Neuronal stem cell (in vitro differentiated cells): ENCODE data around the gene SNRNP40.

Experiments
- DNase-seq: peaks from one replicate; pipeline ENCODE4 v3.0.0-alpha.2; 2013; ENCODE audit warnings: low spot score
- H2AFZ ChIP-seq: one replicate; pipeline ENCODE4 v1.6.1; 2013; ENCODE audit warnings: mild to moderate bottlenecking, low read length, inconsistent platforms
- H2AK5ac ChIP-seq: 2 replicates; pipeline ENCODE4 v1.6.1; 2013; ENCODE audit warnings: low read depth, mild to moderate bottlenecking, inconsistent platforms, low read length, moderate library complexity, mixed read lengths
- H2BK120ac ChIP-seq: 2 replicates; pipeline ENCODE4 v1.6.1; 2013; ENCODE audit warnings: low read depth, mild to moderate bottlenecking, inconsistent platforms, low read length, moderate library complexity, mixed read lengths
- H2BK12ac ChIP-seq: one replicate; pipeline ENCODE4 v1.6.1; 2013; ENCODE audit warnings: low read length, inconsistent platforms
- H2BK15ac ChIP-seq: 2 replicates; pipeline ENCODE4 v1.6.1; 2013; ENCODE audit warnings: mild to moderate bottlenecking, low read length, inconsistent platforms, mixed read lengths
- H2BK5ac ChIP-seq: one replicate; pipeline ENCODE4 v1.6.1; 2013; ENCODE audit warnings: inconsistent platforms, mild to moderate bottlenecking, low read length, moderate library complexity
- H3K14ac ChIP-seq: one replicate; pipeline ENCODE4 v1.6.1; 2013; ENCODE audit warnings: low read length, inconsistent platforms
- H3K18ac ChIP-seq: 2 replicates; pipeline ENCODE4 v1.6.1; 2013; ENCODE audit warnings: low read length, inconsistent platforms
- H3K23ac ChIP-seq: 2 replicates; pipeline ENCODE4 v1.6.1; 2013; ENCODE audit warnings: low read depth, mild to moderate bottlenecking, mixed read lengths, low read length, inconsistent platforms; ENCODE audit not compliant: poor library complexity
- H3K27ac ChIP-seq: replicated peaks from 3 replicates; pipeline ENCODE4 v1.5.1; 2013; ENCODE audit warnings: low read length, inconsistent platforms
- H3K27me3 ChIP-seq, 3 experiments: 2 replicates each; pipeline ENCODE4 v1.6.1; 2013; ENCODE audit warnings: low read length in 3 of 3, mild to moderate bottlenecking in 2 of 3, inconsistent platforms in 1 of 3, low read depth in 1 of 3, mixed read lengths in 1 of 3, moderate library complexity in 1 of 3; ENCODE audit not compliant: control insufficient read depth in 3 of 3, insufficient read depth in 3 of 3
- H3K36me3 ChIP-seq, 2 donors: replicated peaks in 1 of 2; 2 replicates each; pipeline ENCODE4 v1.6.1; 2013; ENCODE audit warnings: low read length in 2 of 2; ENCODE audit not compliant: control insufficient read depth in 2 of 2, insufficient read depth in 2 of 2
- H3K4ac ChIP-seq: 2 replicates; pipeline ENCODE4 v1.6.1; 2013; ENCODE audit warnings: inconsistent platforms, mild to moderate bottlenecking, low read length, moderate library complexity
- H3K4me1 ChIP-seq, 2 donors: 1 replicate in 1 of 2; 2 replicates in 1 of 2; pipeline ENCODE4 v1.6.1; 2013; ENCODE audit warnings: low read length in 2 of 2, low read depth in 1 of 2; ENCODE audit not compliant: control insufficient read depth in 2 of 2, insufficient read depth in 1 of 2
- H3K4me2 ChIP-seq: one replicate; pipeline ENCODE4 v1.6.1; 2013; ENCODE audit warnings: mild to moderate bottlenecking, low read length, inconsistent platforms; ENCODE audit not compliant: insufficient read depth, poor library complexity, severe bottlenecking
- H3K4me3 ChIP-seq, 2 donors: 2 replicates each; pipeline ENCODE4 v1.5.1; 2013; ENCODE audit warnings: low read length in 2 of 2, mild to moderate bottlenecking in 2 of 2, inconsistent platforms in 1 of 2, moderate library complexity in 1 of 2
- H3K79me1 ChIP-seq: one replicate; pipeline ENCODE4 v1.6.1; 2013; ENCODE audit warnings: low read depth, mild to moderate bottlenecking, inconsistent platforms, low read length, moderate library complexity
- H3K9ac ChIP-seq: one replicate; pipeline ENCODE4 v1.6.1; 2013; ENCODE audit warnings: mild to moderate bottlenecking, low read depth, low read length, inconsistent platforms; ENCODE audit not compliant: poor library complexity
- H3K9me3 ChIP-seq, 2 donors: replicated peaks in 1 of 2; 2 replicates each; pipeline versions ENCODE3 to v1.6.1; 2013; ENCODE audit warnings: low read length in 2 of 2, mild to moderate bottlenecking in 2 of 2, inconsistent platforms in 1 of 2, low read depth in 1 of 2, mixed read lengths in 1 of 2, moderate library complexity in 1 of 2; ENCODE audit not compliant: control insufficient read depth in 2 of 2, insufficient read depth in 1 of 2
- H4K8ac ChIP-seq: one replicate; pipeline ENCODE4 v1.6.1; 2013; ENCODE audit warnings: low read depth, mild to moderate bottlenecking, inconsistent platforms, low read length, moderate library complexity
- H4K91ac ChIP-seq: one replicate; pipeline ENCODE4 v1.6.1; 2013; ENCODE audit warnings: low read length, low read depth, mild to moderate bottlenecking, inconsistent platforms; ENCODE audit not compliant: poor library complexity
- WGBS, 2 donors: extraction: QIAGEN DNeasy Blood & Tissue Kit; methylation state at CpG; one replicate each; pipeline ENCODE4 v1.1.7; 2013; ENCODE audit warnings: missing lambda C conversion rate in 2 of 2, mixed read lengths in 1 of 2; ENCODE audit not compliant: insufficient read length in 2 of 2, insufficient replicate concordance in 1 of 2; ENCODE audit errors: extremely low coverage in 2 of 2; 5-methylcytosine and 5-hydroxymethylcytosine counted together

Gene SNRNP40

DNA sequence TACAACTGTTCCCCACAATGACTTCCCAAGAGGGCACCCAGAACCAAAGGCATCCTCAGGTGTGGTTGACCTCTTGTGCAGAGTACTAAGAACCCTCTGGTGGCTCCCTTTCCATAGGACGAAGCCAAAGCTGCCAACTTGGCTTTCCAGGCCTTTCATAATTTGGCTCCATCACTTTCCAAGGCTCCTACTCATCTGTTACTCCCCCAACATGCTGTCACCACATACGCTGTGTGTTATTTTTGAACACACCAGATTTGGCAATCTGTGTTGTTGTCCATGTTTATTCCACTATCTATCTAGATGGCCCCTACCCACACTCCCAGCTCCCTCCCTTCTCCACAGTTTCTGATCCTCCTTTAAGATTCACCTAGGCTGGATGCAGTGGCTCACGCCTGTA, 46.7 kb downstream of the SNRNP40 start:
- peaks cover 0 to 6% (median 0%) of the 10 kb centered on the region in 3 experiments for H3K27me3 ChIP-seq
- no peak overlapping the region for H3K4me3 ChIP-seq
- no peaks in the 10 kb centered on the region for H3K4me1 ChIP-seq
- no peak overlapping the region for H3K23ac ChIP-seq
- H4K8ac ChIP-seq, result no peak overlapping the region
- H3K79me1 ChIP-seq, result no peaks in the 10 kb centered on the region
- DNase-seq, result no peak
- no peak overlapping the region for H2BK12ac ChIP-seq
- H3K36me3 ChIP-seq, result no peaks in the 10 kb centered on the region
- H2AK5ac ChIP-seq, result no peak overlapping the region
- H2BK5ac ChIP-seq, result no peak overlapping the region
- no peak overlapping the region for H3K27ac ChIP-seq
- H4K91ac ChIP-seq, result no peak overlapping the region
- H3K4ac ChIP-seq, result no peak overlapping the region
- WGBS, 2 donors, result no CpG with 5 or more reads among the region's 3 CpGs
- no peak overlapping the region for H2BK120ac ChIP-seq
- H3K4me2 ChIP-seq, result no peak overlapping the region
- H2BK15ac ChIP-seq, result no peak overlapping the region
- no peak overlapping the region for H3K14ac ChIP-seq
- H3K9me3 ChIP-seq, result no peaks in the 10 kb centered on the region
- no peak overlapping the region for H3K9ac ChIP-seq
- no peak overlapping the region for H3K18ac ChIP-seq
- H2AFZ ChIP-seq, result no peak overlapping the region

DNA sequence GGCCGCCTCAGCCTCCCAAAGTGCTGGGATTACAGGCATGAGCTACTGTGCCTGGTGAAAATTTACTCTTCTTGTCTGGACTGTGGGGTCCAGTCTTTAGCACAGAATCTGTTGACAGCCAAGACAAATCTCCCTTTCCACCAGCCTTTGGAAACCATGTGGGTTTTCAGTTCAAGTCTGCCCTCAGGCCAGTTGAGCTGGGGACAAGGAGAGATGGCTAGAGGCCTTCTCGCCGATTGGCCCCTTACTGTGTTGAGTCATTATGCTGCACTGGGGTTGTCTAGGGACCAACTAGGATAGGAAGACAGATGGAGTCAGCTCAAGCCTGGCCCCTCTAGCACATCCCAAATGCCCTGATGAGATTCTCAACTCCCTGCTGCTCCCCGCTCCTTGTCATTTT, 48.3 kb downstream of the SNRNP40 start:
- Histone ChIP-seq H3K27me3 (peaks cover 0 to 16% (median 0%) of the 10 kb centered on the region in 3 experiments), H3K4me2 (no peak overlapping the region), H2BK15ac (no peak overlapping the region), H4K91ac (no peak overlapping the region), H3K18ac (no peak overlapping the region), H2BK12ac (no peak overlapping the region), H3K79me1 (no peaks in the 10 kb centered on the region), H2BK5ac (no peak overlapping the region), H2BK120ac (no peak overlapping the region), H3K4me3 (no peak overlapping the region), H4K8ac (no peak overlapping the region), H3K9me3 (no peaks in the 10 kb centered on the region), H2AK5ac (no peak overlapping the region), H3K36me3 (no peaks in the 10 kb centered on the region), H3K14ac (no peak overlapping the region), H3K23ac (no peak overlapping the region), H3K27ac (no peak overlapping the region), H2AFZ (no peak overlapping the region), H3K4me1 (peaks cover 2% of the 10 kb centered on the region in 2 donors), H3K9ac (no peak overlapping the region), H3K4ac (no peak overlapping the region)
- no peak for DNase-seq
- no CpG with 5 or more reads among the region's 4 CpGs for WGBS, 2 donors

DNA sequence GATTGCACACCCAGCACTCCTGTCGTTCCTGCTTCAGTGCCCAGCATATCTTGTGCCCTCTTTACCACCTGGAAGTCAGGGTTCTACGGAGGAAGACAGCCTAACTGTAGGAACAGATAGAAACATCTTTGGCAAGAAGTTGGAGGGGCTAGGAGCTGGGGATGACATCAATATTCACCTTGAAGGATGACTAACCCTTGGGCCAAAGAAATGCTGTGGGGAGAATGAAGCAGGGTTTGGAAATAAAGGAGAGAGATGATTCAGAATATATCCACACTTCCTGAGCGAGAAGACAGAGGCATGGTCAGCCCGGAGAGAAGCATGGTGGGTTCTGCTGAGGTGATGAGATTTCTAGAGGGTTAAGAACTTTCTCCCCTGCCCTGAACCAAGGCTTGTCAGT, 52.3 kb downstream of the SNRNP40 start:
- Histone ChIP-seq H3K23ac (no peak overlapping the region), H3K4me1 (peaks cover 7 to 9% of the 10 kb centered on the region in 2 donors), H2AK5ac (no peak overlapping the region), H3K27me3 (peaks cover 0 to 16% (median 0%) of the 10 kb centered on the region in 3 experiments), H3K9me3 (no peaks in the 10 kb centered on the region), H2BK15ac (no peak overlapping the region), H3K14ac (no peak overlapping the region), H4K8ac (no peak overlapping the region), H3K27ac (no peak overlapping the region), H4K91ac (no peak overlapping the region), H2BK12ac (no peak overlapping the region), H3K9ac (peak overlapping the region; percentile 38), H2BK5ac (no peak overlapping the region), H3K4ac (no peak overlapping the region), H3K36me3 (no peaks in the 10 kb centered on the region), H3K4me3 (no peak overlapping the region), H2AFZ (no peak overlapping the region), H2BK120ac (no peak overlapping the region), H3K79me1 (no peaks in the 10 kb centered on the region), H3K4me2 (no peak overlapping the region), H3K18ac (no peak overlapping the region)
- DNase-seq, result no peak
- WGBS, 2 donors, result no CpG with 5 or more reads among the region's 4 CpGs

- no peak overlapping the region for H2BK12ac ChIP-seq
- H3K79me1 ChIP-seq, result no peaks in the 10 kb centered on the region
- H3K23ac ChIP-seq, result no peak overlapping the region
- H4K91ac ChIP-seq, result no peak overlapping the region
- no peak overlapping the region for H2AK5ac ChIP-seq
- H3K4me2 ChIP-seq, result no peak overlapping the region
- H3K18ac ChIP-seq, result no peak overlapping the region
- H3K27me3 ChIP-seq, result peaks cover 0 to 16% (median 0%) of the 10 kb centered on the region in 3 experiments
- H2BK5ac ChIP-seq, result no peak overlapping the region
- H2BK120ac ChIP-seq, result no peak overlapping the region
- no peak overlapping the region for H2AFZ ChIP-seq
- no peaks in the 10 kb centered on the region for H3K9me3 ChIP-seq
- DNase-seq, result no peak
- no peaks in the 10 kb centered on the region for H3K36me3 ChIP-seq
- H3K27ac ChIP-seq, result no peak overlapping the region
- peaks cover 8 to 9% of the 10 kb centered on the region in 2 donors for H3K4me1 ChIP-seq
- H4K8ac ChIP-seq, result no peak overlapping the region
- WGBS, 2 donors, result no CpG with 5 or more reads among the region's 10 CpGs
- H2BK15ac ChIP-seq, result no peak overlapping the region
- peak overlapping the region in 1 of 2 donors; percentile 18 for H3K4me3 ChIP-seq
- peak overlapping the region; percentile 38 for H3K9ac ChIP-seq
- H3K4ac ChIP-seq, result no peak overlapping the region
- H3K14ac ChIP-seq, result no peak overlapping the region
Observed at GRCh38 chr1:31243501-31244286, 52.9 kb downstream of the SNRNP40 start.
